IPS DF 6.9 (cell line): Measurements from ENCODE around the gene SNTG2.
"Not testable (repeated sequence)": the region's sequence is repeated elsewhere in the genome, so short reads cannot be mapped to it uniquely, and the experiment has no call there.

Source experiments
- DNase-seq: peaks from one replicate; pipeline ENCODE4 v3.0.0-alpha.2; 2013; ENCODE audit warnings: low read depth, low spot score
- H3K27ac ChIP-seq: one replicate; pipeline ENCODE4 v1.5.1; 2013; ENCODE audit warnings: low read length, control low read depth
- H3K27me3 ChIP-seq: 2 replicates; pipeline ENCODE4 v1.6.1; 2013; ENCODE audit warnings: mild to moderate bottlenecking, low read length; ENCODE audit not compliant: control insufficient read depth, insufficient read depth
- H3K36me3 ChIP-seq: 2 replicates; pipeline ENCODE4 v1.6.1; 2013; ENCODE audit warnings: low read length; ENCODE audit not compliant: control insufficient read depth, insufficient read depth
- H3K4me1 ChIP-seq: 2 replicates; pipeline ENCODE4 v1.6.1; 2013; ENCODE audit warnings: low read length; ENCODE audit not compliant: control insufficient read depth, insufficient read depth
- H3K4me3 ChIP-seq: 2 replicates; pipeline ENCODE4 v1.5.1; 2013; ENCODE audit warnings: mild to moderate bottlenecking, low read length
- H3K9me3 ChIP-seq: 2 replicates; pipeline ENCODE4 v1.6.1; 2013; ENCODE audit warnings: low read length, inconsistent platforms; ENCODE audit not compliant: control insufficient read depth, insufficient read depth
- WGBS: extraction: QIAGEN DNeasy Blood & Tissue Kit; methylation state at CpG from one replicate; pipeline ENCODE4 v1.1.7; 2013; ENCODE audit warnings: mixed read lengths, missing lambda C conversion rate; ENCODE audit not compliant: insufficient read length, insufficient coverage; 5-methylcytosine and 5-hydroxymethylcytosine counted together

SNTG2 gene

DNA sequence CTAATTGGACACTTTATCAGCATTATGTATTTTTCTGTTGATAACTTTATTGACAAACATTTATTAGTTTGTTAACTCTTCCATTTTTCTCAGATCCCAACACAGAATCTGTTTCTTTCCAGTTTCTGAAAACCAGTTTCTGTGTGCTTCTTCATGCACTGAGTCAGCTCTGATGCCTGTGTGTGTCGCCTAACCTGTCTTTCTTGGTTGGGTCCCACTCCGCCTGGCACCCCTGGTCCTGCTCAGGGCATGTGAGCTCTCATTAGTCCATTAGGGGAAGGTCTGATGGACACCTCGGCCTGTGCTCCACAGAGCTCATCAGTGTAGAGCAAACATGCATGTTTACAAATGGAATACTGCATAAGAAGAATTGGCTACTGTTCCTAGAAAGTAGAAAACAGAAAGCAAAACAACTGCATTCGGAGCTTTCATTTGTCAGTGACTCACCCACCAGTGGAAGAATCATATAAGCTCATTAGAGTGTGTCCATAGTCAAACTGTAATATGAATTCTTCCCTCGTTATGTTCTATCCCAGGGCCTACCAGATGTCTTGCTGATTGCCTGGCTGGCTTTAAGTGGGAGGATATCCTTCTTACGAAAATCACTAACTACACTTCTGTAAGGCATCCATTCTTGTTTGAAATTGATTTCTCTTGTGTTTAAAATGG lies 137.7 kb downstream of the SNTG2 start:
- no peak overlapping the region for H3K27ac ChIP-seq
- no peak for DNase-seq
- WGBS, result no CpG with 5 or more reads among the region's 6 CpGs
- H3K36me3 ChIP-seq, result no peaks in the 10 kb centered on the region; the same call in 1 of the 2 replicates
- no peaks in the 10 kb centered on the region for H3K9me3 ChIP-seq
- H3K27me3 ChIP-seq, result no peaks in the 10 kb centered on the region
- H3K4me1 ChIP-seq, result no peaks in the 10 kb centered on the region; the same call in 1 of the 2 replicates
- H3K4me3 ChIP-seq, result no peak overlapping the region

GRCh38 chr2:1088940-1089339 lies 138.3 kb downstream of the SNTG2 start:
- no peak for DNase-seq
- H3K9me3 ChIP-seq, result no peaks in the 10 kb centered on the region
- no peaks in the 10 kb centered on the region for H3K27me3 ChIP-seq
- H3K4me3 ChIP-seq, result no peak overlapping the region
- no CpG with 5 or more reads among the region's 4 CpGs for WGBS
- no peak overlapping the region for H3K27ac ChIP-seq
- H3K36me3 ChIP-seq, result no peaks in the 10 kb centered on the region; the same call in 1 of the 2 replicates
- no peaks in the 10 kb centered on the region; the same call in 1 of the 2 replicates for H3K4me1 ChIP-seq

- no peaks in the 10 kb centered on the region for H3K36me3 ChIP-seq
- H3K9me3 ChIP-seq, result no peaks in the 10 kb centered on the region
- H3K27me3 ChIP-seq, result no peaks in the 10 kb centered on the region
- no peak overlapping the region for H3K27ac ChIP-seq
- no peak overlapping the region for H3K4me3 ChIP-seq
- no CpG with 5 or more reads among the region's 5 CpGs for WGBS
- DNase-seq, result no peak
- H3K4me1 ChIP-seq, result no peaks in the 10 kb centered on the region; the same call in 1 of the 2 replicates
Measured at GRCh38 chr2:1091895-1092585, 141.4 kb downstream of the SNTG2 start.

DNA sequence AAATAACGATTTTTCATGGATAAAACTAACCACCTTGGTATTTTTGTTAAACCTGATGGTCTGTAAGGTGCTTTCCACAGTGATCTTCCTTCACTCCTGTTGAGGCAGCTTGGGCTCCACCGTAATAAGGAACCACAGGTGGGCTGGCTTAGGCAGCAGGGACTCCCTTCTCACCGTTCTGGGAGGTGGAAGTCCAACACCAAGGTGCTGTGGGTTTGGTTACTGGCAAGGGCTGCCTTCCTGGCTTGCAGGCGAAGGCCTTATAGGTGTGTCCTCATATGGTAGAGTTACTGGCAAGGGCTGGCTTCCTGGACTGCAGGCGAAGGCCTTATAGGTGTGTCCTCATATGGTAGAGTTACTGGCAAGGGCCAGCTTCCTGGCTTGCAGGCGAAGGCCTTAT lies 143.0 kb downstream of the SNTG2 start:
- H3K27me3 ChIP-seq, DNase-seq, H3K4me3 ChIP-seq, H3K36me3 ChIP-seq, H3K9me3 ChIP-seq, H3K27ac ChIP-seq, H3K4me1 ChIP-seq: not testable (repeated sequence)
- no CpG with 5 or more reads among the region's 6 CpGs for WGBS

DNA sequence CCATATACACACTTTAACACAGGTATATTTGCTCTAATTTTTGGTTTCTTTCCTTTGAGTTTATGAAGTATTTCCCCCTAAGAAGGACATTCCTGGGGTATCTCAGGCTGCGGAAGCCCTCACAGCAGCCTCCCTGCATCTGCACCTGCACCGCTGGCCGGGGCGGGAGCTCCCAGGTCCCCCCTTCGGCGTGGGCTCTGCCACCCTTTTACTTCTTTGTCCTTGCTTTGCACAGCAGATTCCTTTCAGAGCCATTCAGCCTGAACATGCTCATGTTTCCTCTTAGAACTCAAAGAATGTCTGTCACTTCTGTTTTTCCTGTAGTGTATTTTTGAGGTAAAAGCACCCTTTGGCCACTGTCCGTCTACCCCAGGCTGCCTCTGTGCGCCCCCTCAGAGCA lies 146.5 kb downstream of the SNTG2 start:
- H3K4me3 ChIP-seq, result no peak overlapping the region
- peaks cover 5% of the 10 kb centered on the region; the same call in 1 of the 2 replicates for H3K36me3 ChIP-seq
- H3K4me1 ChIP-seq, result no peaks in the 10 kb centered on the region
- no peaks in the 10 kb centered on the region for H3K27me3 ChIP-seq
- no peak overlapping the region for H3K27ac ChIP-seq
- no peaks in the 10 kb centered on the region for H3K9me3 ChIP-seq
- no peak for DNase-seq
- no CpG with 5 or more reads among the region's 8 CpGs for WGBS

DNA sequence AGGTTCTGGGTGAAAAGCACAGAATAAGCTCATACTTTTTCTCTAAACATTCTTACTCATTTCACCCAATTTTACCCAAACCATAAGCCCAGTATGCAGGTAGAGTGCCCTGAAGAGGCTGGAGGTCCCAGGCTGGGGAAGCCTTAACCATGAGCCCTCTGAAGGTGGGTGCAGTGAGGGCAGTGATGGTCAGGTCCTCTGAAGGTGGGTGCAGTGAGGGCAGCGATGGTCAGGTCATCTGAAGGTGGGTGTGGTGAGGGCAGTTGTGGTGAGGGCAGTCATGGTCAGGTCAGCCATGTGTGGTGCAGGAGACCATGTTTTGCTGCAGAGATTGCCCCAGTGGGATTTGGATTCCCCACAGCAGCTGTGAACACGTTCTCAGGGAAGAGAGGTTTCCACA lies 148.8 kb downstream of the SNTG2 start:
- H3K27me3 ChIP-seq, result no peaks in the 10 kb centered on the region
- no peaks in the 10 kb centered on the region for H3K4me1 ChIP-seq
- H3K4me3 ChIP-seq, result no peak overlapping the region
- H3K27ac ChIP-seq, result no peak overlapping the region
- DNase-seq, result no peak
- H3K9me3 ChIP-seq, result no peaks in the 10 kb centered on the region
- H3K36me3 ChIP-seq, result peaks cover 8% of the 10 kb centered on the region; the same call in 1 of the 2 replicates
- WGBS, result no CpG with 5 or more reads among the region's 2 CpGs

- WGBS, result no CpG with 5 or more reads among the region's 10 CpGs
- H3K36me3 ChIP-seq, result peaks cover 8% of the 10 kb centered on the region; the same call in 1 of the 2 replicates
- no peaks in the 10 kb centered on the region for H3K4me1 ChIP-seq
- no peak overlapping the region for H3K27ac ChIP-seq
- no peak for DNase-seq
- H3K27me3 ChIP-seq, result no peaks in the 10 kb centered on the region
- H3K9me3 ChIP-seq, result no peaks in the 10 kb centered on the region
- H3K4me3 ChIP-seq, result no peak overlapping the region
Measured at GRCh38 chr2:1101011-1101782, 150.5 kb downstream of the SNTG2 start.

- Histone ChIP-seq H3K4me1 (no peaks in the 10 kb centered on the region), H3K4me3 (no peak overlapping the region), H3K36me3 (peaks cover 8% of the 10 kb centered on the region; the same call in 1 of the 2 replicates), H3K27ac (no peak overlapping the region), H3K27me3 (no peaks in the 10 kb centered on the region), H3K9me3 (no peaks in the 10 kb centered on the region)
- no CpG with 5 or more reads among the region's 16 CpGs for WGBS
- DNase-seq, result no peak
Measured at GRCh38 chr2:1101982-1102590, 151.4 kb downstream of the SNTG2 start.

GRCh38 chr2:1104364-1104763 lies 153.7 kb downstream of the SNTG2 start:
- WGBS, result no CpG with 5 or more reads among the region's 8 CpGs
- Histone ChIP-seq H3K9me3 (no peaks in the 10 kb centered on the region), H3K4me3 (no peak overlapping the region), H3K36me3 (peaks cover 5% of the 10 kb centered on the region; the same call in 1 of the 2 replicates), H3K4me1 (no peaks in the 10 kb centered on the region), H3K27me3 (no peaks in the 10 kb centered on the region), H3K27ac (no peak overlapping the region)
- DNase-seq, result no peak

GRCh38 chr2:1106344-1106743 lies 155.7 kb downstream of the SNTG2 start:
- not testable (repeated sequence) for H3K9me3 ChIP-seq, H3K36me3 ChIP-seq, H3K4me3 ChIP-seq, H3K27me3 ChIP-seq, H3K27ac ChIP-seq, DNase-seq, H3K4me1 ChIP-seq
- WGBS, result no CpG with 5 or more reads among the region's 14 CpGs
